T-helper 22 cell (primary cell): ENCODE data around the gene CTTN.

Experiments
- DNase-seq: peaks from one replicate; pipeline ENCODE4 v3.0.0-alpha.2; 2020; ENCODE audit warnings: low read depth

Gene CTTN

DNA sequence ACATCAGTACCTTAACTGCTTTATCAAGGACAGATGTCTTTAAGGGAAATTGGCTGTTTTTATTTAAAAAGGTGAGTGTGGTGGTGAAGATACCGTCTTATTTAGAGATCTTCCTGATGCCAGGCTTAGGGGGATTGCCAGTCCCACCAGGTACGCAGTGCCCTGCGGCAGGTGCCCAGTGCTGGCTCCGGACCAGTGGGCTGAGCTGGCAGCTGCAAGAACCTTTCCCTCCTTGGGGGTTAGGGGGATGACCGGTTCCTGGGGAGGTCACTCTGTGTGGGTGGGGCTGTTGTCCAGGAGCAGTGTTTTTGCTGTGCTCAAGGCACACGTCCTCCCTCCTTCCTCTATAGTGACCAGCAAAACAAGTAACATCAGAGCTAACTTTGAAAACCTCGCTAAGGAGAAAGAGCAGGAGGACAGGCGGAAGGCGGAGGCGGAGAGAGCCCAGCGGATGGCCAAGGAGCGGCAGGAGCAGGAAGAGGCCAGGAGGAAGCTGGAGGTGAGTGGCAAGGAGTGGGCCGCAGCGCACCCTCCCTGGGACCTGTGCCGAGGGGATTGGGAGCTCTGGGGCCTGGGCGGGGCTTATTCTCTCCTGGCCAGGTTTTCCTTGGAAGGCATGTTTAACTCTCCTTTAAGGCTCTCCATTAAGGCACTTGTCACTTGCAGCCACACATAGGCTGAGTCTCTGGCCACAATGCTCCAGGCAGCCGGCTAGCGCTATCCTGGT is 30.5 kb downstream of the CTTN start:
- DNase-seq, result no peak

DNA sequence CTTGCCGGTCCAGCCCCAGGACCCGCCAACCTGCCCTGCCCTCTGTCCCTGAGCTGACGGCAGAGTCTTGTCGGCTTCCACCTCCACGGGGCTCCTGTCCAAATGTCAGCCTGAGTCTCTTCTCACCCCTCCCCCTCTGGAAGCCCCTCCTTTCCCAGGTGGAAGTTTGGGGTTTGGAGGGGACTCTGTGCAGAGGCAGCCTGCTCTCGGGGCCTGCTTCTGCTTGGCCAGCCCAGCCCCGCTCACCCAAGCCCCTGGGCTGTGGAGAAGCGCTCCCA is 31.0 kb downstream of the CTTN start:
- DNase-seq, result no peak

DNA sequence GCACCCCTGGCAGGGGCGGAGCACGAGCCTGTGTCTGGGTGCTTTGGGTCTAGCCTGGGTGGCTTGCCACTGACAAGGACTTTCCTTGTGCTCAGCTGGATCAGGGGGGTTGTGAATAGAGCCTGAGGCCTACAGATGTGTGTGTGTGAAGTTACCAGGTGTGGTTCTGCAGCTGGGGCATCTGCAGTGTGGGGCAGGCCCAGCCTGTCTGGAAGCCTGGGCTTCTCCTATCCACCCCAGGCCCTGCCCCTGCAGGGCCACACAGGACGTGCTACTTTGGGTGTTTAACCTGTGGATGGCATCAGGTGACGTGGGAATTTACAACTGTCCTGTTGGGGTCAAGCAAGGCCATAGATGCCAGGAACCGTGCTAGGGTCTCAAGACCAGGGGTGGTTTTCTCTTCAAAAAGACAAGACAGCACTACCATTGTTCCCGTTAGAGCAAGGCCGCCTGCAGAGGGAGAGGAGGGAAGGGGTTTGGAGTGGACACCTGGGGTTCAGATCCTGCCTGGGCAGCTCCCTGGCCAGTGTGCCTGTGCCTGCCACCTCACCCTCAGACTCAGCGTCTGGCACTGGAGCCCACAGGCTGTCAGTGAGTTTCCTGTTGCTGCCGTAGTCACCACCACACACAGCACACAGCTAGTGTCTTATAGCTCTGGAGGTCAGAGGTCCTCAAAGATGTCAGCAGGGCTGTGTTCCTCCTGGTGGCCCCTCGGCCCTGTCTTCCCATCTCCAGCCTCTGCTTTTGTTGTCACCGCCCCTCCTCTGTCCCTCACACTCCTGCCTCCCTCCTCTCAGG is 31.6 kb downstream of the CTTN start:
- DNase-seq, result no peak

- DNase-seq, result no peak
These were observed 32.6 kb downstream of the CTTN start for GRCh38 chr11:70430671-70431574.

DNA sequence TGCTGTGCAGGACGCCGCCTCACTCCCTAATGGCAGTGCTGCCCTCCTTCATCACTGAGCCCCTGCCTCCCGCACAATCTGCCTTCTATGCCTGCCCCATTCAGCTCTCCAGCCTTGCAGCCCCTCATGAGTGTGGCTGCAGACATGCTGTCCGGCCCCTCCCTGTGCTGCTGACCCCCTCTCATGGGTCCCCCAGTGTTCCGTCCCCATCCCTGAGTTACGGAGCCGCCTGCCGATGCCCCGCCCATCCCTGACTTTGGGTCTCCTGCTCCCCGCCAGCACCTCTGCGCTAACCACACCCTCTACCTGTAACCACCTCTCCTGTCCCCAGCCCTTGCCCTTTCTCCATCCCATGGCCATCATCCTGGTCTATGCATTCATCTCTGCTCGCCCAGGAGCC is 33.3 kb downstream of the CTTN start:
- DNase-seq, result no peak

DNA sequence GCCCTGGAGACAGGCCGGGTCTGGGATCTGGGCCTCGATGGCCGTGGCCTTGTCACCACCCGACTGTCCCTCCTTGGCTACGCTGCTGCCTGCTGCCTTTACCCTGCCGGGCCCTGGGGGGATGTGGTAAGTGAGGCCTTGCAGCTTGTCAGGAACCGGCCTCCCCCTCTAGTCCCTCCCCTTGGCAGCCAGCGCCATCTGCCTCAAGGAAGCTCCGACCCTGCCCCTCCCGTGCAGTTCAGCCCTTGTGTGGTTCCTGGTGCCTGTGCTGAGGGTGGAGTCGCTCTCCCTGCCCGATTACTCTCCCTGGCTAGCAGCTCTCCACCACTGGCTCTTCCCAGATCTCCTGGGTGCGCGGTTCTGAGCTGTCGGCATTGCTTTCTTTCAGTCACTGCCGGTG is 33.7 kb downstream of the CTTN start:
- no peak for DNase-seq

DNA sequence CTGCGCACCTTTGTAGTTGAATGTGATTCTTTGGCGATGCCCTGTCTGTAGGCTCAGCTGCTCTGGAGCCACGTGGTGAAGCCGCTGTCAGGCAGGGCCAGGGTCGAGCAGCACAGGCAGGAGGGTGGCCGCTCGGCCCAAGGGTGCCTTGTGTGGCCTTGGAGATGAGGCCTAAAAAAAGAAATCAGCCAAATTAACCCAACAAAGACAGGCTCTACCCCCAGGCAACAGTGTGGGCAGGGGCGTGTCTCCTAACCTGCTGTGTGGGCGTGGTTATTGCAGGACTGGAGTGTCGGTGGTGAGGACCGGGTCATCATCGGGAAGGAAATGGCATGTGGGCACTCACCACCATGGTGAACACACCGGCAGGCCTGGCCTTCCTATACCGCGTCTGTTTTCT is 34.3 kb downstream of the CTTN start:
- no peak for DNase-seq

DNA sequence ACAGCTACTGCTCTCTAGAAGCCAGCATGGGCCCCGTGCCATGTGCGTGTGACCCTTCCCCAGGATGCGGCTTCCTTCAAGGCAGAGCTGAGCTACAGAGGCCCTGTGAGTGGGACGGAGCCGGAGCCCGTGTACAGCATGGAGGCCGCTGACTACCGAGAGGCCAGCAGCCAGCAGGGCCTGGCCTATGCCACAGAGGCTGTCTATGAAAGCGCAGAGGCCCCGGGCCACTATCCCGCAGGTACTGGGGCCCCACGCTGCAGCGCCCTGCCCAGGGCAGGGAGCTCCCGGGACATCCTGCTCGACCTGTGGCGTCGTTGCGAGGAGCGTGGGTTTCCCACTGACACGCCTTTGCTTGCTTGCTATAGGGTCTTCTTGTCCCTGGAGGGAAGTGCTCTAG is 34.7 kb downstream of the CTTN start:
- DNase-seq, result no peak

DNA sequence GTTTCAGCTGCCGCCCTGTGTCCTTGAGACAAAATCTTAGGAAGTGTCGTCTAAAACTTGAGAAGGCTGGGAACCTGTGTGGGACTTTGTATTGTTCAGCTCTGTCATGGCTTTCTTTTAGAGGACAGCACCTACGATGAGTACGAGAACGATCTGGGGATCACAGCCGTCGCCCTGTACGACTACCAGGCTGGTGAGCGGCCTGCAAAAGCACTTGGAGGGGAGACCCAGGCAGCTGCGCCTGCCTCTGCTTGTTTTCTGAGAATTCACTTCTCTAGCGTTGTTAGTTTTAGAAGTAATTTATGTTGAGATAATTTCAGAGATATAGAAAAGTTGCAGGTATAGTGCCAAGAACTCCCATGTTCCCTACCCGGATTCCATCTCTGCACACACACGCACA is 35.2 kb downstream of the CTTN start:
- DNase-seq, result no peak

DNA sequence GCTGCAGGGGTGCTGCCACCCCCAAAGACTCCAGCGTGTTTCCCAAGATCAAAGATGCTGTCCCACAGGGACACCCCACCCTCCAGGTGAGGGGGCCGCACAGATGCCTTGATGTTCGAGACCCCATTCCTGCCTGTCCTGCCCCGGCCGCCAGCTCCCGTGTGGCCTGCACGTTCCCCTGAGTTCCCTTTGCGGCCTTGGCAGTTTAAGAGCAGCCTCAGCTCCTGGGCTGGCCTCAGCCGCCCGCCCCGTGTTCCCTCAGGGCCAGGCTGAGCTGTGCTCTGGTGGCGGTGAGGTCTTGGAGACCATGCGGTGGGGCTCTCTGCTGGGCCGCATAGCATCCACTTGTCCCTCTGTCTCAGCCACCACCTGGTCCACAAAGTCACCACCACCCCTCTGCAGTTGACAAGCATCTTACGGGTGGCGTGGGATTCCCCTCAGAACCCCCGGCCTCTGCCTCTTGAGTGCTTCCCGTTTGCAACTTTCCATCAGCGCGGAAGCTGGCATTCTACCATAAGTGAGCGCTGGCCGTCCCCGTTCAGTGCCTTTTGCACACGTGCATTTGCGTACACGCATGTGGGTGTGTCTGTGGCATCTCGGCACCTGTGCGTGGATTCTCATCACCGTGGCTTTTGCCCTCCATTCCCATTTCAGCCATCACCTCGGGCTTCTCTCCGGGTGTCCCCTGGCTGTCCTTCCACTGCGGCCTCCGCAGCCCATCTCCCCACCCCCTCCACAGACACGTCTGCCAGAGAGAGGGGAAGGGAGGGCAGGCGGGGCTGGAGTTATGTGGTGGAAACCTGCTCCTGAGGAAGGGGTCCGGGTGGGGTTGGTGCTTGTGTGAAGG is 35.9 kb downstream of the CTTN start:
- DNase-seq, result no peak

- no peak for DNase-seq
These were observed 36.5 kb downstream of the CTTN start for GRCh38 chr11:70434813-70435278.

DNA sequence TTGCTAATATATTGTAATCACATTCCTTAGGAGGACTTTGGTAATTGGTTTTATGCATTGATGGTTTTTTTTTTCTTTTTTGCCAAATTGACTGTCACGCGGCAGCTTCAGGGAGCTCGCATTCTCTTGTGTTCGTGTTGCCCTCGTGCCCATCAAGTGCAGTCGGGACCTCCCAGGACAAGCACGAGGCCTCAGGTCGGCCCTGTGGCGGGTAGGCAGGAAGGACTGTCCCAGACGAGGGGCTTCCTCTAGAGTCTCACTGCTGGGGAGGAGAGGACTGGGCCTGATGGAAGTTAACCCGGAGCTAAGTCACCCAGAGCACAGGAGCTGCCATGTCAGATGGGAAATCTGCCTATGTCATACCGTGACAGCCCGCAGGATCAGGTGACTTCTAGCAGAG is 37.0 kb downstream of the CTTN start:
- DNase-seq, result no peak

DNA sequence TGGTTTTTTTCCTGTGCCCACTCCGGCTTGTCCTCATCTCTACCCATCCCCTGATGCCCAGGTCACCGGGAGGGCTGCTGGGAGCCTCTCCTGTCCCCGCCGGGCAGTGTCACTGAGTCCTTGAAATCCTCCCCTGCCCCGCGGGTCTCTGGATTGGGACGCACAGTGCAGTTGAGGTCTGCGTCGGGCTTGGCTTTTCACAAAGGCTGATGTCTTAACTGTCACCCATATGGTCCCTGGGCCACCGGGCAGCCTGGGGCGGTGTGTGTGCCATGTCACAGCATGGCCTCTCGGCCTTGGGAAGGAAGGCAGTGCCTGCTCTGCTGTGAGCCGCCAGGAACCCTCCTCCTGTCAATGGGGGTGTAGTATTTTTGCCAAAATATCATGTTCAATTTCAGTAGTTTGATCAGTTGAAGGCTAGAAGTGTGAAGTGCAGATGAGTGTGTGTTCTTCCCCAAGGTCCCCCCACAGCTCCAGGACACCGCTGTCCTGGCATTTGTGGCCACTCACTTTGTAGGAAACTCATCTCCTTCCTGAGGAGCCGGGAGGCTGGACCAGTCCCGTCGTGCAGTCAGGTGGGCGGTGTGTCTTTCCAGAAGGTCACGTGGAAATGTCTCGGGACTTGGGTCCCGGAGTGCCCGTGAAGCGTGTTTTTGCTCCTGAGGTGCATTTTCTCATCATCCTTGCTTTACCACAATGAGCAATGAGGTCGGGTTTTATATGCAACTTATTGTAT is 37.6 kb downstream of the CTTN start:
- no peak for DNase-seq

DNA sequence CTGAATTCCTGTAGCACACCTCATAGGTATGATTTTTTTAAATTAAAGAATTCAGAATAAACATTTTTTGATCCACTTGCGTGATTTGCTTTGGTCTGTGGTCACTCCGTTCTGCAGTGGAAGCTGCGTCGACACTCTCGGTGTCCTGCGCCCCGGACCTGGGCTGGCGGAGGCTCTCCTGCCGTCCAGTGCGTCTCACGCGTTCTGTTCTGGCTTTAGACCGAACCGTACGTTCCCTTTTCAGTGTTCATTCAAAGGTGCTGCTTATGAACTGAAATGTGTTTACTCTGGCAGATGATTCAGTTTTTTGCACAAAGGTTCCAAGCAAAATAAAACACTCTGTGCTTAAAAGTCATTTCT is 38.2 kb downstream of the CTTN start:
- no peak for DNase-seq

- DNase-seq, result no peak
These were observed 38.9 kb downstream of the CTTN start for GRCh38 chr11:70437111-70437784.

DNA sequence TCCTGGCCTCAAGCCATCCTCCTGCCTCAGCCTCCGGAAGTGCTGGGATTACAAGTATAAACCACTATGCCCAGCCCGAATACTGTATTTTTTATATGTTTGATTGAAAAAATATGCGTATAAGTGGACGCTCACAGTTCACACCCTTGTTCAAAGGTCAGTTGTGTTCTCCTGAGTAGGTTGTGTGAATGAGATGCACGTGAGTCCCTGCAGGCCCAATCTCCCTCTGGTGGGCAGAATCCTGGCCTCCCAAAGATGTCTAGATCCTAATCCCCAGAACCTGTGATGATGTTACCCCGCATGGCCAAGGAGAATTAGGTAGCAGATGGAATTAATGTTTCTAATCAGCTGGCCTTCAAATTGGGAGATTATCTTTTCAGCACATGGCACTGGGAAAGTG is 41.9 kb downstream of the CTTN start:
- DNase-seq, result no peak

GRCh38 chr11:70443773-70444030 is 45.4 kb downstream of the CTTN start:
- no peak for DNase-seq

- DNase-seq, result no peak
These were observed 46.8 kb downstream of the CTTN start for GRCh38 chr11:70445091-70445490.

GRCh38 chr11:70445605-70446004 is 47.3 kb downstream of the CTTN start:
- no peak for DNase-seq

DNA sequence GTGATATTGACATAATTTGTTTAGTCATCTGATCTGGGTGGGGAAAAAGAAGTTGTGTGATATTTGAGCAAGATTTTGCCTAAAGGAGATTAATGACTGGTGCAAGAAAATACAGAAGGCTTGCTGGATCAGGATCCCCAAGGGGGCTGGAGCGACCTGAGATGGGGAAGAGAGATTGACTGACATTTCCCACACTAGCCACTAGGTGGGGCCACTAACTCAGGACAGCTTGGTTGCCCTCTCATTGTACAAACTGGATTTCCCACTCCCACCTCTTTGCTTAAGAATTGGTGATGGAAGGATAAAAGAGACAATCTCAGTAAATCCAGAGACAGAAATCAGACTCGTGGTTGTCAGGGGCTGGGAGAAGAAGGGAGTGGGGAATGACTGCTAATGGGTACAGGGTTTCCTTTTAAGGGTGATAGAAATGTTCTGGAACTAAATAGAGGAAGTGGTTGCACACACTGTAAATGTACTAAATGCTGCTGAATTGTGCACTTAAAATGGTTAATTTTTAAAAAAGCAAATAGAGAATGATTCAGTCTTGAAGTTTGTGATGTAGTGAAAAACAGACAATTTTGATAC is 50.7 kb downstream of the CTTN start:
- no peak for DNase-seq
